Body of pancreas (tissue), 4 donors: ENCODE results near the gene CHCHD5. TPM values are rescaled to one million over a fixed set of nuclear protein-coding genes. Genes with fewer than 3 reads are reported as not detected.

Experiments used
- ATAC-seq: fragments of 150-250 bp; one replicate; pipeline ENCODE4 v1.9.1; 2016
- DNase-seq, 4 donors: peaks; one replicate each; pipeline ENCODE4 v3.0.0-alpha.2; 2019
- H3K27ac ChIP-seq, 4 donors: fragments of 200-600 bp; sonication (generic); 1 replicate in 3 of 4; 2 replicates in 1 of 4; pipeline versions ENCODE4 v1.5.1 to v1.6.1; 2016 to 2019; ENCODE audit warnings: mild to moderate bottlenecking in 1 of 4, mixed read lengths in 1 of 4, moderate library complexity in 1 of 4
- H3K27me3 ChIP-seq, 2 donors: fragments of 200-600 bp; sonication (generic); one replicate each; pipeline ENCODE4 v1.6.0; 2016; ENCODE audit warnings: mild to moderate bottlenecking in 1 of 2
- H3K36me3 ChIP-seq, 2 donors: fragments of 200-600 bp; sonication (generic); replicated peaks in 1 of 2; 2 replicates each; pipeline ENCODE4 v1.5.1; 2016; ENCODE audit warnings: low read depth in 2 of 2; ENCODE audit not compliant: insufficient read depth in 1 of 2
- H3K4me1 ChIP-seq: fragments of 200-600 bp; sonication (generic); one replicate; pipeline ENCODE4 v1.6.0; 2016
- H3K4me3 ChIP-seq, 2 donors: fragments of 200-600 bp; sonication (generic); 1 replicate in 1 of 2; 2 replicates in 1 of 2; pipeline ENCODE4 v1.5.1; 2016 to 2019
- H3K9me3 ChIP-seq, 3 donors: fragments of 200-600 bp; sonication (generic); 1 replicate in 2 of 3; 2 replicates in 1 of 3; pipeline ENCODE4 v1.5.1; 2016
- CTCF ChIP-seq, 7 experiments: fragments of 450-650 bp in 4 of 7; fragments of 200-600 bp in 3 of 7; sonication (generic) in 3 of 7; IDR thresholded peaks; one replicate each; pipeline ENCODE4 v1.5.1; 2016 to 2019; ENCODE audit warnings: antibody characterized with exemption in 7 of 7
- POLR2A ChIP-seq, 3 donors: fragments of 450-650 bp; IDR thresholded peaks; one replicate each; pipeline ENCODE4 v1.6.1; 2016; ENCODE audit warnings: antibody characterized with exemption in 3 of 3, mild to moderate bottlenecking in 2 of 3
- WGBS, 2 donors: methylation state at CpG; one replicate each; pipeline ENCODE4 v1.1.5; 2017; 5-methylcytosine and 5-hydroxymethylcytosine counted together
- intact Hi-C: fragments of 100-400 bp; cut with DNase I; formaldehyde crosslinking; loops from one replicate; pipeline ENCODE4 v1.15.1; 2023
- total RNA-seq, 2 donors: library from RNA; depleted of rRNA; stranded (reverse); fragments of >200 nt; gene quantifications; one replicate each; pipeline ENCODE4 v1.1.0, GENCODE V29; 2016

The CHCHD5 gene
- total RNA-seq, 2 donors from 2014 or later: 16.8 to 23.6 TPM

- Histone ChIP-seq H3K9me3 (no peaks in the 10 kb centered on the region), H3K36me3 (no peaks in the 10 kb centered on the region), H3K4me1 (peaks cover 26% of the 10 kb centered on the region), H3K4me3 (no peak overlapping the region), H3K27me3 (no peaks in the 10 kb centered on the region), H3K27ac (no peak overlapping the region)
- 62 to 69% methylated on average over 3 of the region's 3 CpGs for WGBS, 2 donors
- TF ChIP-seq CTCF (IDR thresholded peaks at IDR 0.05) (no peak), POLR2A (IDR thresholded peaks at IDR 0.05) (no peak)
- intact Hi-C loops: no loop called here
- DNase-seq (no peak), ATAC-seq (no peak)
These were observed 16.2 kb downstream of the CHCHD5 start for GRCh38 chr2:112600634-112601033.

GRCh38 chr2:112601754-112602153 is 17.3 kb downstream of the CHCHD5 start:
- Histone ChIP-seq H3K4me3 (no peak overlapping the region), H3K36me3 (no peaks in the 10 kb centered on the region), H3K4me1 (peaks cover 19% of the 10 kb centered on the region), H3K9me3 (no peaks in the 10 kb centered on the region), H3K27me3 (no peaks in the 10 kb centered on the region), H3K27ac (no peak overlapping the region)
- no peak for DNase-seq
- no peak for TF ChIP-seq POLR2A (IDR thresholded peaks at IDR 0.05)
- no peak for ATAC-seq
- intact Hi-C loops: no loop called here
- 96 to 97% methylated on average over 3 of the region's 3 CpGs for WGBS, 2 donors

- no peaks in the 10 kb centered on the region for H3K27me3 ChIP-seq
- TF ChIP-seq POLR2A (IDR thresholded peaks at IDR 0.05) (no peak), CTCF (IDR thresholded peaks at IDR 0.05) (no peak)
- H3K4me1 ChIP-seq: peaks cover 19% of the 10 kb centered on the region
- WGBS, 2 donors: 46 to 48% methylated on average over 3 of the region's 3 CpGs
- H3K4me3 ChIP-seq: no peak overlapping the region
- intact Hi-C loops: no loop called here
- DNase-seq (no peak), ATAC-seq (no peak)
- H3K9me3 ChIP-seq: no peaks in the 10 kb centered on the region
- no peaks in the 10 kb centered on the region for H3K36me3 ChIP-seq
- no peak overlapping the region for H3K27ac ChIP-seq
These were observed 18.5 kb downstream of the CHCHD5 start for GRCh38 chr2:112602917-112603316.

GRCh38 chr2:112603731-112604130 is 19.3 kb downstream of the CHCHD5 start:
- no peak overlapping the region for H3K4me3 ChIP-seq
- 74 to 86% methylated on average over 1 to 2 of the region's 2 CpGs for WGBS, 2 donors
- H3K27ac ChIP-seq: no peak overlapping the region
- H3K4me1 ChIP-seq: peaks cover 19% of the 10 kb centered on the region
- intact Hi-C loops: no loop called here
- TF ChIP-seq POLR2A (IDR thresholded peaks at IDR 0.05) (no peak), CTCF (IDR thresholded peaks at IDR 0.05) (no peak)
- no peaks in the 10 kb centered on the region for H3K36me3 ChIP-seq
- no peaks in the 10 kb centered on the region for H3K9me3 ChIP-seq
- ATAC-seq (no peak), DNase-seq (no peak)
- no peaks in the 10 kb centered on the region for H3K27me3 ChIP-seq

- Histone ChIP-seq H3K27me3 (no peaks in the 10 kb centered on the region), H3K36me3 (no peaks in the 10 kb centered on the region), H3K9me3 (no peaks in the 10 kb centered on the region), H3K27ac (no peak overlapping the region), H3K4me1 (peaks cover 14% of the 10 kb centered on the region), H3K4me3 (no peak overlapping the region)
- WGBS, 2 donors: 77 to 78% methylated on average over 4 of the region's 4 CpGs
- intact Hi-C loops: no loop called here
- DNase-seq: no peak
- TF ChIP-seq CTCF (IDR thresholded peaks at IDR 0.05): no peak
- no peak for TF ChIP-seq POLR2A (IDR thresholded peaks at IDR 0.05)
- no peak for ATAC-seq
These were observed 20.5 kb downstream of the CHCHD5 start for GRCh38 chr2:112604952-112605351.
